H9 (cell line): ENCODE measurements around the gene ANKRD55. TPM values are rescaled to one million over a fixed set of nuclear protein-coding genes. Genes with fewer than 3 reads are reported as not detected.
"Not testable (repeated sequence)": the region's sequence is repeated elsewhere in the genome, so short reads cannot be mapped to it uniquely, and the experiment has no call there.

Source experiments
- DNase-seq: peaks from one replicate; pipeline ENCODE4 v3.0.0-alpha.2; 2017
- H2AFZ ChIP-seq: one replicate; pipeline ENCODE4 v1.6.1; 2013; ENCODE audit warnings: mild to moderate bottlenecking, low read length, control low read depth, moderate library complexity
- H2AK5ac ChIP-seq: 2 replicates; pipeline ENCODE4 v1.6.1; 2013; ENCODE audit warnings: low read length, control low read depth, mixed read lengths; ENCODE audit not compliant: insufficient read length
- H2BK120ac ChIP-seq: one replicate; pipeline ENCODE4 v1.6.1; 2013; ENCODE audit warnings: low read depth, mild to moderate bottlenecking, low read length, control low read depth, inconsistent platforms; ENCODE audit not compliant: poor library complexity, severe bottlenecking
- H2BK12ac ChIP-seq: 2 replicates; pipeline ENCODE4 v1.6.1; 2013; ENCODE audit warnings: low read length, control low read depth, mixed read lengths, low read depth; ENCODE audit not compliant: insufficient read length
- H2BK15ac ChIP-seq: 2 replicates; pipeline ENCODE4 v1.6.1; 2013; ENCODE audit warnings: low read depth, low read length, control low read depth
- H2BK20ac ChIP-seq: one replicate; pipeline ENCODE4 v1.6.1; 2013; ENCODE audit warnings: low read depth, mild to moderate bottlenecking, low read length, control low read depth, inconsistent platforms; ENCODE audit not compliant: poor library complexity, severe bottlenecking
- H2BK5ac ChIP-seq: 2 replicates; pipeline ENCODE4 v1.6.1; 2013; ENCODE audit warnings: low read length, control low read depth, mixed read lengths; ENCODE audit not compliant: insufficient read length
- H3K14ac ChIP-seq: 2 replicates; pipeline ENCODE4 v1.6.1; 2013; ENCODE audit warnings: low read length, control low read depth; ENCODE audit not compliant: insufficient read depth
- H3K18ac ChIP-seq: 2 replicates; pipeline ENCODE4 v1.6.1; 2013; ENCODE audit warnings: low read depth, mild to moderate bottlenecking, mixed read lengths, low read length, control low read depth; ENCODE audit not compliant: insufficient read length
- H3K23ac ChIP-seq: 2 replicates; pipeline ENCODE4 v1.6.1; 2013; ENCODE audit warnings: low read length, control low read depth, mixed read lengths, low read depth; ENCODE audit not compliant: insufficient read length
- H3K23me2 ChIP-seq: 2 replicates; pipeline ENCODE4 v1.6.1; 2013; ENCODE audit warnings: low read depth, mild to moderate bottlenecking, mixed read lengths, low read length, control low read depth; ENCODE audit not compliant: insufficient read length, poor library complexity, severe bottlenecking
- H3K27ac ChIP-seq: 2 replicates; pipeline ENCODE4 v1.5.1; 2013; ENCODE audit warnings: low read length, control low read depth, mixed read lengths, low read depth; ENCODE audit not compliant: insufficient read length
- H3K27me3 ChIP-seq: 2 replicates; pipeline ENCODE4 v1.6.1; 2013; ENCODE audit warnings: low read length, control low read depth, inconsistent platforms; ENCODE audit not compliant: insufficient read depth
- H3K4ac ChIP-seq: 2 replicates; pipeline ENCODE4 v1.6.1; 2013; ENCODE audit warnings: low read depth, mild to moderate bottlenecking, control low read depth, inconsistent platforms, low read length, moderate library complexity
- H3K4me1 ChIP-seq: 2 replicates; pipeline ENCODE4 v1.6.1; 2013; ENCODE audit warnings: low read length, control low read depth, inconsistent platforms; ENCODE audit not compliant: insufficient read depth
- H3K4me2 ChIP-seq: 2 replicates; pipeline ENCODE4 v1.6.1; 2013; ENCODE audit warnings: low read length, control low read depth, mixed read lengths; ENCODE audit not compliant: insufficient read length, insufficient read depth
- H3K56ac ChIP-seq: 2 replicates; pipeline ENCODE4 v1.6.1; 2013; ENCODE audit warnings: low read depth, mild to moderate bottlenecking, mixed read lengths, low read length, control low read depth; ENCODE audit not compliant: insufficient read length
- H3K79me1 ChIP-seq: 2 replicates; pipeline ENCODE4 v1.6.1; 2013; ENCODE audit warnings: low read depth, mild to moderate bottlenecking, moderate library complexity, low read length, control low read depth, inconsistent platforms; ENCODE audit not compliant: insufficient read depth, poor library complexity, severe bottlenecking
- H3K79me2 ChIP-seq: 2 replicates; pipeline ENCODE4 v1.6.1; 2013; ENCODE audit warnings: low read length, control low read depth, inconsistent platforms; ENCODE audit not compliant: insufficient read depth
- H3K9ac ChIP-seq: 2 replicates; pipeline ENCODE4 v1.6.1; 2013; ENCODE audit warnings: low read length, control low read depth, mixed read lengths; ENCODE audit not compliant: insufficient read length; ENCODE audit errors: extremely low read depth
- H3K9me3 ChIP-seq: one replicate; pipeline ENCODE4 v1.6.1; 2013; ENCODE audit warnings: low read depth, low read length, inconsistent platforms; ENCODE audit not compliant: control insufficient read depth
- H3T11ph ChIP-seq: one replicate; pipeline ENCODE4 v1.6.1; 2013; ENCODE audit warnings: mild to moderate bottlenecking, low read length, control low read depth, inconsistent platforms
- H4K20me1 ChIP-seq: one replicate; pipeline ENCODE4 v1.6.1; 2013; ENCODE audit not compliant: control insufficient read depth, insufficient read length, insufficient read depth
- H4K5ac ChIP-seq: 2 replicates; pipeline ENCODE4 v1.6.1; 2013; ENCODE audit warnings: low read depth, mild to moderate bottlenecking, mixed read lengths, low read length, control low read depth; ENCODE audit not compliant: insufficient read length
- H4K8ac ChIP-seq: replicated peaks from 2 replicates; pipeline ENCODE4 v1.6.1; 2013; ENCODE audit warnings: low read length, control low read depth, mixed read lengths, low read depth; ENCODE audit not compliant: insufficient read length
- H4K91ac ChIP-seq: 2 replicates; pipeline ENCODE4 v1.6.1; 2013; ENCODE audit warnings: low read depth, mild to moderate bottlenecking, moderate library complexity, mixed read lengths, low read length, control low read depth; ENCODE audit not compliant: insufficient read length
- H3K27ac Mint-ChIP-seq, 3 experiments: 2 replicates in 2 of 3; 3 replicates in 1 of 3; pipeline ENCODE4 v1.8.0; 2020 to 2021; ENCODE audit warnings: mixed read lengths in 3 of 3, mild to moderate bottlenecking in 1 of 3, moderate library complexity in 1 of 3
- H3K27me3 Mint-ChIP-seq: 2 replicates; pipeline ENCODE4 v1.8.0; 2021; ENCODE audit warnings: low read depth, mild to moderate bottlenecking, moderate library complexity, mixed read lengths
- H3K36me3 Mint-ChIP-seq, 3 experiments: 2 replicates in 2 of 3; 3 replicates in 1 of 3; pipeline ENCODE4 v1.8.0; 2020 to 2021; ENCODE audit warnings: low read depth in 3 of 3, mixed read lengths in 3 of 3; ENCODE audit not compliant: insufficient read depth in 1 of 3
- H3K4me1 Mint-ChIP-seq, 2 experiments: 2 replicates each; pipeline ENCODE4 v1.8.0; 2020; ENCODE audit warnings: mixed read lengths in 2 of 2
- H3K4me3 Mint-ChIP-seq, 2 experiments: 2 replicates in 1 of 2; 3 replicates in 1 of 2; pipeline ENCODE4 v1.8.0; 2020 to 2021; ENCODE audit warnings: mild to moderate bottlenecking in 2 of 2, mixed read lengths in 2 of 2, moderate library complexity in 1 of 2
- H3K9me3 Mint-ChIP-seq, 2 experiments: 2 replicates in 1 of 2; 3 replicates in 1 of 2; pipeline ENCODE4 v1.8.0; 2020; ENCODE audit warnings: mild to moderate bottlenecking in 2 of 2, mixed read lengths in 2 of 2, moderate library complexity in 1 of 2
- CTCF ChIP-seq: fragments of 200-600 bp; sonication (generic); conservative IDR thresholded peaks from 3 replicates; pipeline ENCODE4 v1.8.0; 2021; ENCODE audit warnings: antibody characterized with exemption, mild to moderate bottlenecking
- WGBS: extraction: QIAGEN DNeasy Blood & Tissue Kit; methylation state at CpG from one replicate; pipeline ENCODE4 v1.1.7; 2013; ENCODE audit warnings: missing lambda C conversion rate, low lambda C conversion rate, mixed read lengths; ENCODE audit not compliant: insufficient read length; ENCODE audit errors: extremely low coverage; 5-methylcytosine and 5-hydroxymethylcytosine counted together
- total RNA-seq: library from RNA; stranded (reverse); gene quantifications from 2 replicates; pipeline ENCODE4 v1.2.1, GENCODE V29; 2021

ANKRD55 gene
- total RNA-seq, 1 experiment from 2014 or later, result not detected

DNA sequence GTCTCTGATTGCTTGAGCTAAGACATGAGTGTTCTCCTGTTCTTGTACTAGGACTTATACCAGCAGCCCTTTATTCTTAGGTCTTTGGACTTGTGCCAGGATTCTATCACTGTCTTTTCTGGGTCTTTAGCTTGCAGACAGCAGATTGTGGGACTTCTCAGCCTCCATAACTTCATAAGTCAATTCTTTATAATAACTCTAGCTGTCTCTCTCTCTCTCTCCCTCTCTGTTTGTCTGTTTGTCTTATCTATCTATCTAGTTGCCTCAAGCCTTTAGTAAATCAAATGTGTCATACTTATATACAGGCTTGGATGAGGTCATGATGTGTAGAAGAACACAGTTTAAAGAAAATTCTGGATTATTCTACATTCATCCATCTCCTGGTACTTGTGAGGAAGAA, 11.5 kb upstream of the ANKRD55 start:
- Histone ChIP-seq H3K27me3 (no peaks in the 10 kb centered on the region), H3K9me3 (no peaks in the 10 kb centered on the region), H2BK15ac (no peak overlapping the region), H3K18ac (no peak overlapping the region), H3K56ac (no peak overlapping the region), H4K20me1 (no peaks in the 10 kb centered on the region), H3T11ph (no peak overlapping the region), H3K9ac (no peak overlapping the region), H3K27ac (no peak overlapping the region), H4K5ac (no peak overlapping the region), H3K23ac (no peak overlapping the region), H4K8ac (no peak overlapping the region), H2AFZ (no peak overlapping the region), H2BK20ac (no peak overlapping the region), H2BK12ac (no peak overlapping the region), H3K4ac (no peak overlapping the region), H3K4me2 (no peak overlapping the region), H3K14ac (no peak overlapping the region), H3K79me2 (no peaks in the 10 kb centered on the region), H4K91ac (no peak overlapping the region), H2BK120ac (no peak overlapping the region), H3K4me1 (no peaks in the 10 kb centered on the region), H2AK5ac (no peak overlapping the region), H3K79me1 (no peaks in the 10 kb centered on the region), H3K23me2 (no peaks in the 10 kb centered on the region), H2BK5ac (no peak overlapping the region)
- DNase-seq, result no peak
- Mint-ChIP-seq H3K4me1 (no peaks in the 10 kb centered on the region), H3K9me3 (peaks cover 29 to 34% of the 10 kb centered on the region in 2 experiments), H3K4me3 (no peak overlapping the region), H3K27me3 (no peaks in the 10 kb centered on the region; the same call in none of the 2 replicates), H3K36me3 (peaks cover 4 to 19% (median 6%) of the 10 kb centered on the region in 3 experiments; a peak in 6 of 7 replicates), H3K27ac (no peak overlapping the region)
- TF ChIP-seq CTCF, result no peak

DNA sequence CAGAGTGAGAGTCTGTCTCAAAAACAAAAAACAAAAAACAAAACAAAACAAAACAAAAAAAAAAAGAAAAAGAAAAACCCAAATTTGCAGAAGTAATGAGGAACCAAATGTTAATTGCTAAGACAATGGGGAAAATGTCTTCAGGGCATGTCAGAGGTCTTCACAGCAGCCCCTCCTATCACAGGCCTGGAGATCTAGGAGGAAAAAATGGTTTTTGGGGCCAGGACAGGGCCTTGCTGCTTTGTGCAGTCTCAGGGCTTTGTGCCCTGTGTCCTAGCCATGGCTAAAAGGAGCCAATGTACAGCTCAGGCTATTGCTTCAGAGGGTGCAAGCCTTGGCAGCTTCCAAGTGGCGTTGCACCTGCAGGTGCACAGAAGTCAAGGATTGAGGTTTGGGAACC, 9.1 kb upstream of the ANKRD55 start:
- H2BK5ac ChIP-seq, H3K4ac ChIP-seq, H3K4me3 Mint-ChIP-seq, H4K5ac ChIP-seq, H2BK12ac ChIP-seq, H3K4me1 Mint-ChIP-seq, H3K9ac ChIP-seq, H3K79me1 ChIP-seq, H2AFZ ChIP-seq, H3K27ac ChIP-seq, H3K18ac ChIP-seq, H2AK5ac ChIP-seq, H3K14ac ChIP-seq, H3K4me1 ChIP-seq, DNase-seq, H3K79me2 ChIP-seq, H4K20me1 ChIP-seq, H2BK120ac ChIP-seq, H4K91ac ChIP-seq, H3K56ac ChIP-seq, H2BK15ac ChIP-seq, H4K8ac ChIP-seq, H2BK20ac ChIP-seq, H3K4me2 ChIP-seq, H3K9me3 ChIP-seq, H3K23ac ChIP-seq, H3K27ac Mint-ChIP-seq, H3K27me3 Mint-ChIP-seq, H3T11ph ChIP-seq, H3K27me3 ChIP-seq, H3K23me2 ChIP-seq: not testable (repeated sequence)
- Mint-ChIP-seq H3K9me3 (peaks cover 24 to 29% of the 10 kb centered on the region in 2 experiments), H3K36me3 (peaks cover 4 to 19% (median 4%) of the 10 kb centered on the region in 3 experiments; a peak in 5 of 7 replicates)
- no CpG with 5 or more reads among the region's 1 CpG for WGBS
